Amygdala (tissue), 56 donors: ENCODE measurements around the gene NPIPB12.
"Not testable (repeated sequence)": the region's sequence is repeated elsewhere in the genome, so short reads cannot be mapped to it uniquely, and the experiment has no call there.

ENCODE experiments used
- DNase-seq, 56 donors: peaks; one replicate each; lab custom pipeline; 2025; lab: John Stamatoyannopoulos, UW

NPIPB12 gene

GRCh38 chr16:29506308-29506707, at the start of gene NPIPB12:
TSS of gene NPIPB12 (minus strand) at chr16:29506408.
- not testable (repeated sequence) for DNase-seq

DNA sequence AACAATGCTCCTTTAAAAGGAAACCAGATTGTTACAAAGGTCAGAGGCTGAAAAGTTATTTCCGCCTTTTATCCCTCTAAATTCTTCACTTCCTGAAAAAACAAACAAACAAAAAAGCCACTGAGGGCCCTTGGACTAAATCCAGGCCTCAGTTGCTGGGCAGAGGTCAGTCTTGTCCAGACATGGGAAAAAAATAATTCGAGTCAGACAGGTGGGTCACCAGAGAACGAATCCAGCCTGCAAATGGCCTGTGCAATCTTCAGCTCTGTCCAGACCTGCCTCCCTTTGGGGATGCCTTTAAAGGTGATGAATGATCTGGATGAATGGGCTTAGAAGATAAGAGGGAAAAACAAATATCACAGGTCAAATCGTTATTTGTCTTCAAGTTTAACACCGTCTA, 15.3 kb upstream of the NPIPB12 start:
- DNase-seq = not testable (repeated sequence)

DNA sequence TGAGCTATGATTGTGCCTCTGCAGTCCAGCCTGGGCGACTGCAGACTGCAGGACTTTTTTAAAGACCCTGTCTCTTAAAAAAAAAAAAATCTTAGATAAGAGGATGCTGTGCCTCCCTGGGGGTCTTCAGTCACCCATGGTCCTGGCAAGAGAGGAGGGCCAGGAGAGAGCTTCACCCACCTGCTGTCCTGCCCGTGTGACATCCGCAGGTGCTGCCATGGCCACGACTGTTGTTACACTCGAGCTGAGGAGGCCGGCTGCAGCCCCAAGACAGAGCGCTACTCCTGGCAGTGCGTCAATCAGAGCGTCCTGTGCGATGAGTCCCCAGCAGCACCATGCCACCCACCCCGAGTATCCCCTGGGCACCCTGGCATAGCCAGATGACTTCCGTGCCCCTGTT, 23.9 kb downstream of the NPIPB12 start:
- not testable (repeated sequence) for DNase-seq

- DNase-seq = not testable (repeated sequence)
Measured at GRCh38 chr16:29472065-29472464, 34.1 kb downstream of the NPIPB12 start.

DNA sequence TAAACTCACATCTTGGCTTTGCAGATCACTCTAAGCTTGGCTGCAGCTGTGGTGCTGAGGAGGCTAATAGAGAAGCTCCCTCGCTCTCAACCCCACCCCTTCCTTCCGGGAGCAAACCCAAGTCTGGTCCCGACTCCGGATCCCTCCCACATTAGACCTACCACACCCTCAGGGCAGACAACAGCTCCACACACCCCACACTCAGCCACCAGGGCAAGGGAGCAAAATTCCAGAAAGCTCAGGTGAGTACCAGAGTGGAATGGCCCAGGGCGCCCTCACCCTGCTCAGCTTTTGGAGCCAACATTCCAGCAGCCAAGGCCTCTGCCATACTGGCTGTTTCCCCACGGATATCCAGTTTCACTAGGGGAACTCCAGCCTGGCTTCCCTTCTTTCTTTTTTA, 36.5 kb downstream of the NPIPB12 start:
- DNase-seq = not testable (repeated sequence)

GRCh38 chr16:29467654-29468366, 38.4 kb downstream of the NPIPB12 start:
- not testable (repeated sequence) for DNase-seq

DNA sequence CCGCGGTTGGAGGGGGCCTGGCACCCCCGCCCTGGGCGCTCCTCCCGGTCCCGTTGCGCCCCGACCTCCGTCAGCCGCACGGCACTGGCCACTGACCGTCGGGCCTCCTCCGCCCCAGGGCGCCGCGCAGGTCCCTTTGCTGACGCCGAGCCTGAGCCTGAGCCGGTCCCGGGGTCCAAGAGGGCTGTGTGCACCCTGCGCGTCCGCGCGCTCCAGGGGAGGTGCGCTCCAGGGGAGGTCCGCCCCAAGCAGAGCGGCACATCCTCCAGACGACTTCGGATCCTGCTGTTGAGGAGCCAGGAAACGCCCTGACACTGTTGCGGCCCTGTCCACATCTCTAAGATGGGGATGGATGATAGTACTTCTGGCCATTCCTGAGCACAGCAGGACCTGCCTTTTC, 39.3 kb downstream of the NPIPB12 start:
- DNase-seq = not testable (repeated sequence)

DNA sequence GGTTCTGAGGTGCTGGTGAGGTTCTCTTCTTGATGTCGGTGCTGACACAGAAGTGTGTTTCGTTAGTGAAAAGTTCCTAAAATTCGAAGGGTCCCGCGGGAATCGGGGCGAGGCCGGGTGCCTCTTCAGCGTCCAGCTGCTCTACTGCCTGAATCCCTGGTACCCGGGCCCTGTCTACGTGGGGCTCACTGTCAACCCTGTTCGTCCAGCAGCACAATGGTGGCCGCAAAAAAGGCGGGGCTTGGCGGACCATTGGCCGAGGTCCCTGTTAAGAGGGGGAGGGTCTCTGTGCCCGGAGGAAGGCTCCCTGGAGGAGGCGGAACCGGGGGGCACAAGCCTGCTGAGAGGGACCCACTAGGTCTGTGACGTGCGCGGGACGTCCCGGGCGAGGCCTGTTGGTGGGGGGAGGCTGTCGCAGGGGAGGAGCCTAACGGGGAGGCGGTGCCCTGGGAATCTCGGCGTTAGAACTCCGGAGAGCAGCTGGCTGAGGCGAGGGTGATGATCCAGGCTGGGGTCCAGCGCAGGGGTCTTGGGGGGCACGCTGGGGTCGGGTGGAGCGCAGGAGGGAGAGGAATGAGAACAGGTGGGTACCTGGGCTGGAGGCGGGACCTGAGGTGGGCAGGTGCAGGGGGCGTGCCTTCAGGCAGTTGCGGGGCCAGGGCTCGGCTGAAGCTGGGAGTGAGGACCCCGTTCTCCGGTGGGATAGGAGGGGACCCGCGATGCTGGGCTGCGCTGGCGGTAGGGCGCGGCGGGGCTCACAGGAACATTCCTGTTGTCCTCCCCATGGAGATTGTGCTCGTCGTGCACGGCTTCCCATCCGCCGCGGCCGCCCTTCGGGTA, 40.0 kb downstream of the NPIPB12 start:
- not testable (repeated sequence) for DNase-seq

DNA sequence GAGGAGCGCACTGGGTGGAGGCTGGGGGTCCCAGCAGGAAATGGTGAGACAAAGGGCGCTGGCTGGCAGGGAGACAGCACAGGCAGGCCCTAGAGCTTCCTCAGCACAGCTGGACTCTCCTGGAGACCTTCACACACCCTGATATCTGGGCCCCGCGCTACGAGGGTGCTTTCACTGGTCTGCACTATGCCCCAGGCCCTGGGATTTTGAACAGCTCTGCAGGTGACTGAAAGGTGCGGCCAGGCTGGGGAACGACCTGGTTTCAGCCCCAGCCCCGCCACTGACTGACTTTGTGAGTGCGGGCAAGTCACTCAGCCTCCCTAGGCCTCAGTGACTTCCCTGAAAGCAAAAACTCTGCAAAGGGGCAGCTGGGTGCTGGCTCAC, 45.6 kb downstream of the NPIPB12 start:
- DNase-seq = not testable (repeated sequence)

GRCh38 chr16:29459706-29460646, 46.2 kb downstream of the NPIPB12 start, which contains the start of gene SULT1A4:
TSS of gene SULT1A4 (plus strand) at chr16:29459913. CDS start at chr16:29461386, 1,473 bp downstream.
- not testable (repeated sequence) for DNase-seq

DNA sequence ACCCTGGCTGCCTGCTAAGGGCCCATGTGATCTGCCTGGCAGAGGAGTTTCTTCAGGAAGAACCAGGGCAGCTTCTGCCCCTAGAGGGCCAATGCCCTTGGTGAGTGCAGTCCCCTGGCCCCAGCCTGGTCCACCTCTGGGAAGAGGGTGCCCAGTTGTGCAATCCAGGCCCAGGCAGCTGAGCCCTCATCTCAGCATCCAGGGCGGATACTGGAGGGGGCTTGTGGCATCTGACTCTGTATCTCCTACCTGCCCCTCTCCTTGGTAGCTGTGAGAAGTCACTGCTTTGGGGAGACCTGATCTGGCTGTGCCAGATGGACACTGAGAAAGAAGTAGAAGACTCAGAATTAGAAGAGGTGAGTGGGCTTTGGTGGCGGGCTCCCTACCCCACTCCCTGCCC, 48.5 kb downstream of the NPIPB12 start:
- DNase-seq = not testable (repeated sequence)

DNA sequence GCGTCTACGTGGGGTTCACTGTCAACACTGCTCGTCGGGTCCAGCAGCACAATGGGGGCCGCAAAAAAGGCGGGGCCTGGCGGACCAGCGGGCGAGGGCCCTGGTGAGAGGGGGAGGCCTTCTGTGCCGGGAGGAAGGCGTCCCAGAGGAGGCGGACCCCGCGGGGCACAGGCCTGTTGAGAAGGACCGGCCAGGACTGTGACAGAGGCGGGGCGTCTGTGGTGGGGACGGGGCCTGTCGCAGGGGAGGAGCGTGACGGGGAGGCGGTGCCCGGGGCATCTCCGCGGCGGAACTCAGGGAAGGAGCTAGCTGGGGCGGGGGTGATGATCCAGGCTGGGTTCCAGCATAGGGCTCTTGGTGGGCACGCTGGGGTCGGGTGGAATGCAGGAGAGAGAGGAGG, 51.4 kb downstream of the NPIPB12 start:
- not testable (repeated sequence) for DNase-seq

GRCh38 chr16:29454269-29454668, 51.9 kb downstream of the NPIPB12 start, which contains the start of the genes BOLA2 and SLX1B:
TSS of gene BOLA2 (minus strand) at chr16:29454351. CDS start at chr16:29454253, 98 bp downstream.
TSS of gene SLX1B (plus strand) at chr16:29454533.
- not testable (repeated sequence) for DNase-seq

DNA sequence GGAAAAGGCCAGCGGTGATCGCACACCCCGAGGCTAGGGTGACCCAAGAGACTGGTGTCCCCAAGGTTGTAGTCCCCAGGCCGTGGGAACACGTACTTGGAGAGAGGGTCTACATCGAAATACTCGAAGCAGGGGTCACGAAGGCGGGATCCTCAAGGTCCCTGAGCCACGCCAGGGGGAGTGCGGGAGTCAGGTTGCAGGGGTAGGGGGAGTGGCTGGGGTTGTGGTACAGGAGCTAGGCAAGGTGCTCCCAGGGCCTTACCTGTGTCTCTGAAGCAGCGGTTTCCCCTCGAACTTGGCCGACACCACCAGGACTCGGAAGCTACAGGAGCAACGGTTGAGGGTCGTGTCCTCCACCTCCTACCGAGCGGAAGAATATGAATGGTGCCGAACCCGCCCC, 52.5 kb downstream of the NPIPB12 start:
- DNase-seq = not testable (repeated sequence)
